ENCODE measurements around the gene CTNND1. TPM values are rescaled to one million over a fixed set of nuclear protein-coding genes. Genes with fewer than 3 reads are reported as not detected.
A peak's percentile ranks its signal among the peaks of the same experiment; 100 is the strongest.
"Not testable (repeated sequence)": the region's sequence is repeated elsewhere in the genome, so short reads cannot be mapped to it uniquely, and the experiment has no call there.

The CTNND1 gene
- total RNA-seq, result 10 to 100 TPM; 19.7 to 29.8 (median 24.5) TPM

- TF ChIP-seq CTCF (IDR thresholded peaks at IDR 0.05 in 4 of 5, conservative IDR thresholded peaks at IDR 0.05 in 1 of 5) (no peak), POLR2A (IDR thresholded peaks at IDR 0.05) (peak; percentile 67 to 80)
- Histone ChIP-seq H3K36me3 (no peaks in the 10 kb centered on the region), H3K9me3 (no peaks in the 10 kb centered on the region), H3K27ac (peak within 1 kb of the TSS; percentile 90 to 97 (median 93)), H3K4me1 (peaks cover 34 to 37% of the 10 kb centered on the region in 2 donors), H3K27me3 (no peaks in the 10 kb centered on the region), H3K4me3 (peak within 1 kb of the TSS; percentile 66 to 83 (median 78))
- in situ Hi-C loops (cut with MboI; ENCODE audit: low sequenced_read_pairs in 4 of 4) (loop anchor here in 1 of 4 donors (25.0 kb wide), 1 partner anchor 424 kb away; the partner anchor contains the start of genes P2RX3 and SSRP1), intact Hi-C loops (cut with DNase I; ENCODE audit: low total_unique reads) (loop anchor here (1.0 to 2.0 kb wide), 4 partner anchors 15 to 94 kb away; partner anchors contain the start of gene SELENOH)
- peak; percentile 100 for ATAC-seq
- DNase-seq, result peak; percentile 92 to 95
Measured at GRCh38 chr11:57761301-57762234, at the start of gene CTNND1. Gene CTNND1 (plus strand): TSS chr11:57761802. CDS start chr11:57791479, 29,677 bp downstream.

GRCh38 chr11:57712256-57713150 is 49.1 kb upstream of the CTNND1 start, which contains the start of gene TMX2:
Gene TMX2 (plus strand): TSS chr11:57712593. CDS start chr11:57712619, 26 bp downstream.
- peak; percentile 98 for ATAC-seq
- H3K4me1 ChIP-seq, result peaks cover 33 to 34% of the 10 kb centered on the region in 2 donors

GRCh38 chr11:57713835-57714234 is 47.8 kb upstream of the CTNND1 start:
- Histone ChIP-seq H3K9me3 (no peaks in the 10 kb centered on the region), H3K27ac (peak overlapping the region in 3 of 4 donors; percentile 87 to 89 (median 88)), H3K4me3 (peak overlapping the region; percentile 82 to 99 (median 92)), H3K4me1 (peaks cover 30 to 33% of the 10 kb centered on the region in 2 donors), H3K27me3 (no peaks in the 10 kb centered on the region), H3K36me3 (no peaks in the 10 kb centered on the region)
- intact Hi-C loops (cut with DNase I; ENCODE audit: low total_unique reads) (loop anchor here (5.0 kb wide), 2 partner anchors 863 to 1903 kb away; partner anchors contain the start of genes LPXN, OSBP and ZFP91), in situ Hi-C loops (cut with MboI; ENCODE audit: low sequenced_read_pairs in 4 of 4) (loop anchor here in 1 of 4 donors (25.0 kb wide), 1 partner anchor 873 kb away; the partner anchor contains the start of genes LPXN and ZFP91)
- ATAC-seq (no peak), DNase-seq (no peak)
- no peak for TF ChIP-seq CTCF (IDR thresholded peaks at IDR 0.05 in 4 of 5, conservative IDR thresholded peaks at IDR 0.05 in 1 of 5)
- no peak for TF ChIP-seq POLR2A (IDR thresholded peaks at IDR 0.05)

More at GRCh38 chr11:57712256-57713150, 49.1 kb upstream of the CTNND1 start, which contains the start of gene TMX2:
- intact Hi-C loops (cut with DNase I; ENCODE audit: low total_unique reads), result loop anchor here (1.0 to 5.0 kb wide), 6 partner anchors 29 to 1905 kb away; partner anchors contain the start of genes CLP1, LPXN, OSBP and SELENOH
- H3K27me3 ChIP-seq, result no peaks in the 10 kb centered on the region
- H3K4me3 ChIP-seq, result peak within 1 kb of the TSS; percentile 82 to 99 (median 92)
- H3K36me3 ChIP-seq, result no peaks in the 10 kb centered on the region
- H3K27ac ChIP-seq, result peak within 1 kb of the TSS; percentile 87 to 91 (median 89)
- peak; percentile 90 to 95 for DNase-seq
- H3K9me3 ChIP-seq, result no peaks in the 10 kb centered on the region
- TF ChIP-seq CTCF (IDR thresholded peaks at IDR 0.05 in 4 of 5, conservative IDR thresholded peaks at IDR 0.05 in 1 of 5) (peak in 1 of 5 experiments; percentile 3), POLR2A (IDR thresholded peaks at IDR 0.05) (peak; percentile 49 to 59)
- in situ Hi-C loops (cut with MboI; ENCODE audit: low sequenced_read_pairs in 4 of 4), result loop anchor here in 1 of 4 donors (25.0 kb wide), 1 partner anchor 875 kb away; the partner anchor contains the start of genes LPXN and ZFP91

- H3K4me1 ChIP-seq, result peaks cover 21 to 22% of the 10 kb centered on the region in 2 donors
- H3K27me3 ChIP-seq; ATAC-seq; intact Hi-C loops (cut with DNase I; ENCODE audit: low total_unique reads); DNase-seq; H3K27ac ChIP-seq; H3K4me3 ChIP-seq; H3K9me3 ChIP-seq; H3K36me3 ChIP-seq: not testable (repeated sequence)
- in situ Hi-C loops (cut with MboI; ENCODE audit: low sequenced_read_pairs in 4 of 4), result loop anchor here in 1 of 4 donors (25.0 kb wide), 1 partner anchor 871 kb away; the partner anchor contains the start of genes LPXN and ZFP91
Measured at GRCh38 chr11:57716726-57717125, 44.9 kb upstream of the CTNND1 start.
